Smooth muscle cell (in vitro differentiated cells): ENCODE results near the gene STK32C. TPM values are rescaled to one million over a fixed set of nuclear protein-coding genes. Genes with fewer than 3 reads are reported as not detected.

Experiments used
- DNase-seq: peaks from one replicate; lab custom pipeline; 2025; ENCODE audit not compliant: unreplicated experiment; lab: John Stamatoyannopoulos, UW
- H2AFZ ChIP-seq: fragments of 200-600 bp; sonication (generic); 2 replicates; pipeline ENCODE4 v1.6.0; 2016; ENCODE audit warnings: antibody characterized with exemption, low read depth, mild to moderate bottlenecking
- H3F3A ChIP-seq: fragments of 200-600 bp; sonication (generic); 2 replicates; pipeline ENCODE4 v1.6.0; 2017; ENCODE audit warnings: antibody characterized with exemption, low read depth
- H3K27ac ChIP-seq: fragments of 200-600 bp; sonication (generic); 2 replicates; pipeline ENCODE4 v1.5.1; 2016; ENCODE audit warnings: low read depth, mild to moderate bottlenecking
- H3K27me3 ChIP-seq: fragments of 200-600 bp; sonication (generic); 2 replicates; pipeline ENCODE4 v1.6.1; 2016; ENCODE audit warnings: low read depth, mild to moderate bottlenecking
- H3K36me3 ChIP-seq: fragments of 200-600 bp; sonication (generic); 2 replicates; pipeline ENCODE4 v1.5.1; 2016; ENCODE audit warnings: low read depth
- H3K4me1 ChIP-seq: fragments of 200-600 bp; sonication (generic); 2 replicates; pipeline ENCODE4 v1.5.1; 2016; ENCODE audit warnings: low read depth
- H3K4me2 ChIP-seq: fragments of 200-600 bp; sonication (generic); 2 replicates; pipeline ENCODE4 v1.6.0; 2016; ENCODE audit warnings: mild to moderate bottlenecking
- H3K4me3 ChIP-seq: fragments of 200-600 bp; sonication (generic); 2 replicates; pipeline ENCODE4 v1.5.1; 2016; ENCODE audit warnings: mild to moderate bottlenecking
- H3K79me2 ChIP-seq: fragments of 200-600 bp; sonication (generic); 2 replicates; pipeline ENCODE4 v1.6.0; 2016; ENCODE audit warnings: low read depth, mild to moderate bottlenecking
- H3K9ac ChIP-seq: fragments of 200-600 bp; sonication (generic); 2 replicates; pipeline ENCODE4 v1.6.0; 2016; ENCODE audit warnings: low read depth
- H3K9me3 ChIP-seq: fragments of 200-600 bp; sonication (generic); replicated peaks from 2 replicates; pipeline ENCODE4 v1.5.1; 2016; ENCODE audit warnings: low read depth
- H4K20me1 ChIP-seq: fragments of 200-600 bp; sonication (generic); 2 replicates; pipeline ENCODE4 v1.6.0; 2016; ENCODE audit warnings: low read depth
- CTCF ChIP-seq: fragments of 200-600 bp; sonication (generic); IDR thresholded peaks from 2 replicates; pipeline ENCODE4 v1.5.1; 2017; ENCODE audit warnings: borderline replicate concordance, mild to moderate bottlenecking, antibody characterized with exemption; ENCODE audit not compliant: insufficient read depth, poor library complexity, severe bottlenecking
- WGBS: methylation state at CpG from one replicate; pipeline ENCODE4 v1.1.7; 2016; ENCODE audit warnings: low lambda C conversion rate; 5-methylcytosine and 5-hydroxymethylcytosine counted together
- polyA plus RNA-seq: library from polyadenylated mRNA; unstranded; fragments of >200 nt; fragmentation: Nextera tagmentation; extraction: Ambion mirVana; gene quantifications from 2 replicates; pipeline ENCODE4 v1.2.1, GENCODE V29; 2016
- total RNA-seq: library from RNA; depleted of rRNA; stranded (reverse); fragments of >200 nt; gene quantifications from 2 replicates; pipeline ENCODE4 v1.2.3, GENCODE V29; 2014

STK32C gene
- total and polyA plus RNA-seq, 2 experiments from 2014 or later = 2.3 to 13.2 TPM

GRCh38 chr10:132168571-132169030, 139.1 kb downstream of the STK32C start:
- WGBS = 90% methylated on average over 28 of the region's 28 CpGs
- TF ChIP-seq CTCF = no peak
- DNase-seq = no peak
- no peaks in the 10 kb centered on the region for H3K27me3 ChIP-seq
- H3K9me3 ChIP-seq = no peaks in the 10 kb centered on the region
- no peaks in the 10 kb centered on the region for H3K36me3 ChIP-seq
- H3K27ac ChIP-seq = no peak overlapping the region
- H3K4me2 ChIP-seq = no peak overlapping the region
- no peak overlapping the region for H3K4me3 ChIP-seq
- no peaks in the 10 kb centered on the region for H3K4me1 ChIP-seq
- no peaks in the 10 kb centered on the region for H3F3A ChIP-seq
- no peaks in the 10 kb centered on the region for H3K79me2 ChIP-seq
- H4K20me1 ChIP-seq = no peaks in the 10 kb centered on the region
- H3K9ac ChIP-seq = no peak overlapping the region
- no peak overlapping the region for H2AFZ ChIP-seq

- no peak overlapping the region for H3K9ac ChIP-seq
- H3K4me2 ChIP-seq = no peak overlapping the region
- WGBS = 97% methylated on average over 17 of the region's 17 CpGs
- H3K27ac ChIP-seq = no peak overlapping the region
- H4K20me1 ChIP-seq = no peaks in the 10 kb centered on the region
- DNase-seq = no peak
- no peaks in the 10 kb centered on the region for H3K9me3 ChIP-seq
- no peak overlapping the region for H2AFZ ChIP-seq
- H3K4me3 ChIP-seq = no peak overlapping the region
- H3K36me3 ChIP-seq = no peaks in the 10 kb centered on the region
- H3F3A ChIP-seq = no peaks in the 10 kb centered on the region
- TF ChIP-seq CTCF = no peak
- no peaks in the 10 kb centered on the region for H3K4me1 ChIP-seq
- no peaks in the 10 kb centered on the region for H3K79me2 ChIP-seq
- H3K27me3 ChIP-seq = peaks cover 2% of the 10 kb centered on the region
Observed at GRCh38 chr10:132167976-132168375, 139.8 kb downstream of the STK32C start.

- Histone ChIP-seq H3K4me1 (no peaks in the 10 kb centered on the region), H3K27ac (no peak overlapping the region), H3K9ac (no peak overlapping the region), H2AFZ (no peak overlapping the region), H3K4me2 (no peak overlapping the region), H3K36me3 (no peaks in the 10 kb centered on the region), H3K79me2 (no peaks in the 10 kb centered on the region), H3K27me3 (peaks cover 5% of the 10 kb centered on the region), H3K4me3 (no peak overlapping the region), H4K20me1 (no peaks in the 10 kb centered on the region), H3F3A (no peaks in the 10 kb centered on the region), H3K9me3 (no peaks in the 10 kb centered on the region)
- TF ChIP-seq CTCF = no peak
- no peak for DNase-seq
- 93% methylated on average over 19 of the region's 22 CpGs for WGBS
Observed at GRCh38 chr10:132167041-132167674, 140.6 kb downstream of the STK32C start.
